ENCODE measurements around the gene TRAPPC12. TPM values are rescaled to one million over a fixed set of nuclear protein-coding genes. Genes with fewer than 3 reads are reported as not detected.

Gene TRAPPC12
- polyA plus RNA-seq, 1 donor from 2014 or later: 76.2 TPM

- Histone ChIP-seq H3K36me3 (ENCODE audit: insufficient read depth, low read length) (no peaks in the 10 kb centered on the region), H3K79me2 (replicated peaks; ENCODE audit: insufficient read depth, low read length) (no peaks in the 10 kb centered on the region), H3K9me3 (ENCODE audit: low read length) (no peaks in the 10 kb centered on the region), H3K27ac (ENCODE audit: low read length) (no peak overlapping the region), H3F3A (ENCODE audit: insufficient read depth, low read length, poor library complexity, severe bottlenecking) (no peaks in the 10 kb centered on the region), H3K9ac (ENCODE audit: low read length) (no peak overlapping the region), H3K4me2 (ENCODE audit: low read length) (no peak overlapping the region), H3K9me2 (ENCODE audit: insufficient read depth, low read length) (no peaks in the 10 kb centered on the region), H2AFZ (ENCODE audit: low read depth, low read length) (no peak overlapping the region), H4K20me1 (ENCODE audit: insufficient read depth) (no peaks in the 10 kb centered on the region), H3K27me3 (ENCODE audit: insufficient read depth, low read depth, low read length) (no peaks in the 10 kb centered on the region), H3K4me3 (ENCODE audit: low read length) (no peak overlapping the region)
- TF ChIP-seq POLR2AphosphoS5 (IDR thresholded peaks at IDR 0.05) (no peak), EZH2 (IDR thresholded peaks at IDR 0.05; ENCODE audit: borderline replicate concordance, insufficient read depth, low read length, poor library complexity, severe bottlenecking) (no peak), EP300 (conservative IDR thresholded peaks at IDR 0.05; ENCODE audit: poor library complexity, severe bottlenecking) (no peak), TAF1 (IDR thresholded peaks at IDR 0.05; ENCODE audit: low read depth) (no peak)
Observed at GRCh38 chr2:3338340-3338739, 41.2 kb upstream of the TRAPPC12 start.

DNA sequence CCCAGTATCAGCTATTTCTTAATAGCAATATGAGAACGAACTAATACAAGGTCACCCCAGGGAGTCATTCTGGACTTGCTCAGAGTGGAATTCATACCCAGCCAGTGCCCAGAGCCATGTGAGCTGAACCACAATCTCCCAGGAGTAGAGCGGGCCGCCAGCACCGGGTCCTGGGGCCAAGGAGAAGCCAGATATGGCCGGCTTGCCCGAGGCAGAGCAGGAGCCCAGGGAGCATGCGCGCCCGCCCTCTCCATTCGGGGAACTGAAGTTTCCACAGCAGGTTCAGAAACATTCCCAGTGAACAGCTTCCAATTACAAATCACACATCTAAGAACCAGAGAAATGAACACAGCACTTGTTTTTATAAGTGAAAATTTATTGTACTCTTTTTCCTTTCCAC, 39.4 kb upstream of the TRAPPC12 start:
- H3K27me3 ChIP-seq (ENCODE audit: insufficient read depth, low read depth, low read length): no peaks in the 10 kb centered on the region
- H3K36me3 ChIP-seq (ENCODE audit: insufficient read depth, low read length): no peaks in the 10 kb centered on the region
- no peak overlapping the region for H3K4me3 ChIP-seq (ENCODE audit: low read length)
- no peak overlapping the region for H2AFZ ChIP-seq (ENCODE audit: low read depth, low read length)
- no peaks in the 10 kb centered on the region for H3K9me2 ChIP-seq (ENCODE audit: insufficient read depth, low read length)
- no peaks in the 10 kb centered on the region for H3K9me3 ChIP-seq (ENCODE audit: low read length)
- H3F3A ChIP-seq (ENCODE audit: insufficient read depth, low read length, poor library complexity, severe bottlenecking): no peaks in the 10 kb centered on the region
- no peak overlapping the region for H3K27ac ChIP-seq (ENCODE audit: low read length)
- no peak overlapping the region for H3K4me2 ChIP-seq (ENCODE audit: low read length)
- H3K9ac ChIP-seq (ENCODE audit: low read length): no peak overlapping the region
- no peaks in the 10 kb centered on the region for H3K79me2 ChIP-seq (replicated peaks; ENCODE audit: insufficient read depth, low read length)
- TF ChIP-seq RAD21 (conservative IDR thresholded peaks at IDR 0.05): no peak
- TF ChIP-seq SMC3 (conservative IDR thresholded peaks at IDR 0.05; ENCODE audit: poor library complexity): no peak
- no peak for TF ChIP-seq EP300 (conservative IDR thresholded peaks at IDR 0.05; ENCODE audit: poor library complexity, severe bottlenecking)
- TF ChIP-seq TAF1 (IDR thresholded peaks at IDR 0.05; ENCODE audit: low read depth): no peak
- TF ChIP-seq EZH2 (IDR thresholded peaks at IDR 0.05; ENCODE audit: borderline replicate concordance, insufficient read depth, low read length, poor library complexity, severe bottlenecking): no peak
- TF ChIP-seq POLR2AphosphoS5 (IDR thresholded peaks at IDR 0.05): no peak
- no peak for TF ChIP-seq REST (IDR thresholded peaks at IDR 0.05; ENCODE audit: borderline replicate concordance)
- TF ChIP-seq, protein P1, sequence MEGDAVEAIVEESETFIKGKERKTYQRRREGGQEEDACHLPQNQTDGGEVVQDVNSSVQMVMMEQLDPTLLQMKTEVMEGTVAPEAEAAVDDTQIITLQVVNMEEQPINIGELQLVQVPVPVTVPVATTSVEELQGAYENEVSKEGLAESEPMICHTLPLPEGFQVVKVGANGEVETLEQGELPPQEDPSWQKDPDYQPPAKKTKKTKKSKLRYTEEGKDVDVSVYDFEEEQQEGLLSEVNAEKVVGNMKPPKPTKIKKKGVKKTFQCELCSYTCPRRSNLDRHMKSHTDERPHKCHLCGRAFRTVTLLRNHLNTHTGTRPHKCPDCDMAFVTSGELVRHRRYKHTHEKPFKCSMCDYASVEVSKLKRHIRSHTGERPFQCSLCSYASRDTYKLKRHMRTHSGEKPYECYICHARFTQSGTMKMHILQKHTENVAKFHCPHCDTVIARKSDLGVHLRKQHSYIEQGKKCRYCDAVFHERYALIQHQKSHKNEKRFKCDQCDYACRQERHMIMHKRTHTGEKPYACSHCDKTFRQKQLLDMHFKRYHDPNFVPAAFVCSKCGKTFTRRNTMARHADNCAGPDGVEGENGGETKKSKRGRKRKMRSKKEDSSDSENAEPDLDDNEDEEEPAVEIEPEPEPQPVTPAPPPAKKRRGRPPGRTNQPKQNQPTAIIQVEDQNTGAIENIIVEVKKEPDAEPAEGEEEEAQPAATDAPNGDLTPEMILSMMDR (IDR thresholded peaks at IDR 0.05; ENCODE audit: poor library complexity, severe bottlenecking): no peak
- no peak for TF ChIP-seq MXI1 (conservative IDR thresholded peaks at IDR 0.05; ENCODE audit: poor library complexity, severe bottlenecking)
- H4K20me1 ChIP-seq (ENCODE audit: insufficient read depth): no peaks in the 10 kb centered on the region
